ENCODE measurements around the gene IQCN.

The IQCN gene, protein sequence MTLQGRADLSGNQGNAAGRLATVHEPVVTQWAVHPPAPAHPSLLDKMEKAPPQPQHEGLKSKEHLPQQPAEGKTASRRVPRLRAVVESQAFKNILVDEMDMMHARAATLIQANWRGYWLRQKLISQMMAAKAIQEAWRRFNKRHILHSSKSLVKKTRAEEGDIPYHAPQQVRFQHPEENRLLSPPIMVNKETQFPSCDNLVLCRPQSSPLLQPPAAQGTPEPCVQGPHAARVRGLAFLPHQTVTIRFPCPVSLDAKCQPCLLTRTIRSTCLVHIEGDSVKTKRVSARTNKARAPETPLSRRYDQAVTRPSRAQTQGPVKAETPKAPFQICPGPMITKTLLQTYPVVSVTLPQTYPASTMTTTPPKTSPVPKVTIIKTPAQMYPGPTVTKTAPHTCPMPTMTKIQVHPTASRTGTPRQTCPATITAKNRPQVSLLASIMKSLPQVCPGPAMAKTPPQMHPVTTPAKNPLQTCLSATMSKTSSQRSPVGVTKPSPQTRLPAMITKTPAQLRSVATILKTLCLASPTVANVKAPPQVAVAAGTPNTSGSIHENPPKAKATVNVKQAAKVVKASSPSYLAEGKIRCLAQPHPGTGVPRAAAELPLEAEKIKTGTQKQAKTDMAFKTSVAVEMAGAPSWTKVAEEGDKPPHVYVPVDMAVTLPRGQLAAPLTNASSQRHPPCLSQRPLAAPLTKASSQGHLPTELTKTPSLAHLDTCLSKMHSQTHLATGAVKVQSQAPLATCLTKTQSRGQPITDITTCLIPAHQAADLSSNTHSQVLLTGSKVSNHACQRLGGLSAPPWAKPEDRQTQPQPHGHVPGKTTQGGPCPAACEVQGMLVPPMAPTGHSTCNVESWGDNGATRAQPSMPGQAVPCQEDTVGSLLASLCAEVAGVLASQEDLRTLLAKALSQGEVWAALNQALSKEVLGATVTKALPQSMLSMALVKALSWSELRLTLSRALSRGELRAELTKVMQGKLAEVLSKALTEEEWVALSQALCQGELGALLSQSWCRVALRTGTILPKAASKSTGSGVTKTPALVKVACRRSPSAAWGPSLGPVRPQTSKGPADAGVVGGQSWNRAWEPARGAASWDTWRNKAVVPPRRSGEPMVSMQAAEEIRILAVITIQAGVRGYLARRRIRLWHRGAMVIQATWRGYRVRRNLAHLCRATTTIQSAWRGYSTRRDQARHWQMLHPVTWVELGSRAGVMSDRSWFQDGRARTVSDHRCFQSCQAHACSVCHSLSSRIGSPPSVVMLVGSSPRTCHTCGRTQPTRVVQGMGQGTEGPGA (N-terminal part only)

DNA sequence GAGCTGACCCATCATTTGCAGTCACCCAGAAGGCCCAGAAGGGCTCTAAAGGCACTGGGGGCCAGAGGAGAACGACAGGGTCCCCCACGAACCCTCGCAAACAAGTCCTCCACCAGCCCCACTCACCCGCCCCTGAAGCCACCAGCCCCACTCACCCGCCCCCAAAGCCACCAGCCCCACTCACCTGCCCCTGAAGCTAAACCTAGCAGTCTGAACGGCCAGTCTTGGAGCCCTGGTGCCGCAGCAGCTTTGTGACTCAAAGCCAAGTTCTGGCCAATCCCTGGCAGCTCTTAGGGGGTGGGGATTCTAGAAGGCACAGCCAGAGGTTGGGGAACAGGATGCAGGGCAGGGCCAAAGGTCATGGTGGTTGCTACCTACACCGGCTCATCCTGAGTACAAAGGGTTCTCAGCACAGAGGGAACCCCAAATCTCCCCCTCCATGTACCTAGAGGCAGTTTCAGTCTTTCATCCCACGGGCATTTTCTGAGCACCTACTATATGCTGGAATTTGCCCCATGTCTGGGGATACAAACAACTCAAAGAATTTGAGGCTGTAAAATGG, at the start of gene IQCN:
TSS of gene IQCN (minus strand) at position 234 of the 562 bp plus-strand sequence. CDS start 4,974 bp downstream, outside the sequence.
- no peak for DNase-seq

DNA sequence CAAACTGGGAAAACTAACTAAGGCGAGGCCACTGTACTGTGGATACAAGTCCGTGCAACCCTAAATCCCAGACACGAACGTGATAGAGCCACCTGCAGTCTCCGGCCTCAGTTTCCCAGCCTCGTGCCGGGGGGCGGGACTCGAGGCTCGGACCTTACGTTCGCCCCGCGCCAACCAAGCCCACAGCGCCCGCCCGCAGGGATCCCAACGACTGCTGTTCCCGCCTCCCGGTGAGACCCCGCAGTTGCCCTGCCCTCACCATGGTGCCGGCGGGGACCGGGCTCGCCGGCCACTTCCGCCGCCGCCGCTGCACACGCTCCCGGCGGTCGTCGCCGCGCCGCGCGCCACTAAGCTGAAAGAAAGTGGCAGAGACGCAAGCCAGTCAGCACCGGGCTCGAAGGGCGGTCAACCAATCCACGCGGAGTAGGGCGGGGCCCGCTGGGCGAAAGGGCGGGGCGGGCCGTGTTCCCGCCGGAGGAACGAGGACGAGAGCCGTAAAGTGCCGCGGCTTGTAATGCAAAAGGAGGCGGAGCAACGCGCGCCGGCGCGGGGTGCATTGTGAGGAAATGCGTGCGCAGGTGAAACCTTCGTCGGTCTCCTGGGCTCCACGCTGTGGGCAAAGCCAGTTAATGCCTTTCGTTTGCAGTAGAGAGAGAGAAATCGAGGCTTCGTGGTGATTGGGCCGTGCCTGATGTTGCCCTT, 48.7 kb upstream of the IQCN start, which contains the start of gene LSM4:
TSS of gene LSM4 (minus strand) at position 318 of the 702 bp plus-strand sequence. CDS start at position 262, 56 bp downstream.
- peak; percentile 99 for DNase-seq

DNA sequence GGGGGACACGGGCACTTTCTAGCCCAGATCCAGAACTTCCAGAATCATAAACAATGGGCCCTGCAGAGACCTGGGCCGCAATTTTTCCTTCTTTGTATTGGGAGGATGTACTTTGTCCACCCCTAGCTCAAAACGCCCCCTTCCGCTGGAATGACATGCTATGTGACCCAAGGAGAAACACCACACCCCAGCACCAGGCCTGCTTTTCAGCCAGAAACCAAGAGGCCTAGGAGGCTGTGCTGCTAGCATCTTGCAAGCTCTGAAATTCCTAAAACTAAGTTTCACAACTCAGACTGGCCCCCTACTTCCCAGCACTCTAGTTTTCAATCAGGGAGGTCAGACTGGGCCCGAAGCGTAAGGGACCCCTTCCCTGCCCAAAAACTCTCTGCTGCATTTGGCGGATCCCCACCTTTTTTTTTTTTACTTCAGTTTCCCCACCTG, 48.1 kb upstream of the IQCN start:
- DNase-seq: peak; percentile 54

DNA sequence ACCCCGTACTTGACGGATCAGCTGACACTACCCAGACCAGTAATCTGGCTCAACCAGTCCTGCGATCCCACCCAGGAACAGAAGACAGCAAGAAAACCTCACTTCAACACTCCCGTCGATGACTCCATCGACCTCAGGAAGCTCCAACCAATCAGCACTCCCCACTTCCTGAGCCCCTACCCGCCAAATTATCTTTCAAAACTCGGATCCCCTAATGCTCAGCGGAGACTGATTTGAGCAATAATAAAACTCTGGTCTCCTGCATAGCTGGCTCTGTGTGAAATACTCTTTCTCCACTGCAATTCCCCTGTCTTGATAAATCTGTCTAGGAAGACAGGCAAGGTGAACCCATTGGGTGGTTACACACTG, 47.5 kb upstream of the IQCN start:
- no peak for DNase-seq

DNA sequence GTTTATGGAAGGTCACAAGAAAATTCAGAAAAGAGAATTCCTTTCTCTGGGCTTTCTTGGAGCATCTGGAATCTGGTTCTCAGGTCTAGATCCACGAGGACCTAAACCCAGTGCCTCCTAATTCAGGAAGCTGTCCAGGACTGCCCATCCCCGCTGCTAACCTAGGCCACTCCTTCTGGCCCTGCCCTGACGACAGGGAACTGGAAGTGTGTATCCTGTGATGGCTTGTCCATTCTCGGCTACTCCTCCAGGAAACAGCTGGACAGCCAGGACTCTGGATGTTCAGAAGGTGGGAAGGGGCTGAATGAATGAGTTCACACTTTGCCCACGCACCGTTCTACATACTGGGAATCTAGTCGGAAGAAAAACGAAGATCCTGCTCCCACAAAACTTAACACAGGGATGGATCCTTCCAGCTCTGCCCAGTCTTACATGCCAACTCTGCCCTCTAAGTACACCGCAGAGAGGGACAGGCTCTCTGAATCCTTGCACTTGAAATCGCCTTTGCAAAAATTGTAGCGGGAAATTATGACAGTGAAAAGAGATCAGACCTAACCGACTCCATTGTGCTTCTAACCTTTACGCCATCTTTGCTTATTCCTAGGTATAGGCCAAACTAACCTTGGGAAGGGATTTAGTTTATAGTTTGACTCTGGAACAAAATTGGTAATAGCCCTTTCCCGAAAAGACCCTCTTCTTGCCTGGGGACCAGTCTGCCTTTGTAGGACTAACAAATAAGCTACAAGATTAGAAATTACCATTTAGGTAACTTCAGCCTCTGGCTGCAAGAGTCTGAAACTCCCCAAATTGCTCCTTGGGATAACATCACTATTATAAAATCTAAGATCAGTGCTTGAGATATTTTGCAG, 46.8 kb upstream of the IQCN start:
- no peak for DNase-seq

DNA sequence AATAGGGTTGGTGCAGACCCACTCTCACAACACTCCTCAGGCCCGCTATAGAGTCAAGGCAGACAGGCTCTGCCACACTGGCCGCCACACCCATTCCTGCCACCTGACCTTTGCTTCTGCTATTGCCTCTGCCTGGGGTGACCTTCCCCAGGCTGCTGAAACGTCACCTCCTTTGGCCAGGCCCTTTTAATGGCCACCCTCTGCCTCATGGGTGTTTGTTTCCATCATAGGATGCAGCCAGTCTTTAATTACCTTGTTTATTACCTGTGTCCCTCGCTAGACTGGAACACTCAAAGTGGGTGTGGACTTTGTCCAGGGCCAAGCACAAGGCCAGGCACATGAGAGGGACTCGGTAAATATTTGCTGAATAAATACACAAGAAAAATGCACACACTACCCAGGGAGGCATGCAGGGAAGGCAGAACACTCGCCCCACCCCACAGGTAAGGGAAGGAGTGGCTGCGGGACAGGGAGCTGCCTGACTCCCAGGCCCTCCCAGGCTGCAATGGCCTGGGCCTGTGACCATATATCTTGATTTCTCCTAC, 45.4 kb upstream of the IQCN start:
- DNase-seq: no peak

DNA sequence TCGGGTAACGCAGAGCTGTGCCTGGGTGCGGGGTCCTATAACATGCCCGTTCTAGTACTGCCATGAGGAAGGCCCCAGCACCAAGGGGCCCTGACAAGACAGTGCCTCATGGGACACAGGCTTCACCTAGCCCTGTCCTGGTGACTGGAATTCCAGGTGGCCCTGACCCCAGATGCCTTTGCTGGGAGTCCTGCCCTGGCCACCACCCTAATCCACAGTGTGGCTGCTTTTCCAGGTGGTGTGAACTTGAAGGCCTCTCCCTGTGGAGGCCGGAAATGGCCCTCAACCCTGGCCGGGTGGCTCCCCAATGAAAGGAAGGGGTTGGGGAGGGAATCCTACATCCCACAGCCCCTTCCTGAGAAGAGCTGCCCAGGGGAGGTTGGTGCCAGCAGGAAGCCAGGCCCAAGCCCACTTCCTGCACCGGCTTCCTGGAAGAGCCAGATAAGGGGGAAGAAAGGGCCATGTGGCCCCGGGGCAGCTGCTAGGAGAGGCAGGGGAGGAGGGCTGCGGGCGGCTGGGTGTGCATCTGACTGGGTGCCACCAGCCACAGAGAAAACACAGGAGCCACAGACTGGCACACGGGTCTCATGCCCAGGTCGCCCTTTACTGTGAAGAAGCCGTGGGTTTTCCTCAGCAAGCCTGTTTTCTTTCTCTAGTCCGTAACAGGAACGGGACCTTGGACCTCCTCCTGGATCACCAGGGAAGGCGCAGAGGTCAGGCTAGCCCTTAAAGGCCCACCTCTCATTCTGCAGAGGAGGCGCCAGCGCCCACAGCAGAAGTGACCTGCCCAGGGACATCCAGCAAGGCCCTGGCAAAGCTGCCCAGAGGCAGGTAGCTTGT, 43.9 kb upstream of the IQCN start:
- DNase-seq: peak; percentile 47

DNA sequence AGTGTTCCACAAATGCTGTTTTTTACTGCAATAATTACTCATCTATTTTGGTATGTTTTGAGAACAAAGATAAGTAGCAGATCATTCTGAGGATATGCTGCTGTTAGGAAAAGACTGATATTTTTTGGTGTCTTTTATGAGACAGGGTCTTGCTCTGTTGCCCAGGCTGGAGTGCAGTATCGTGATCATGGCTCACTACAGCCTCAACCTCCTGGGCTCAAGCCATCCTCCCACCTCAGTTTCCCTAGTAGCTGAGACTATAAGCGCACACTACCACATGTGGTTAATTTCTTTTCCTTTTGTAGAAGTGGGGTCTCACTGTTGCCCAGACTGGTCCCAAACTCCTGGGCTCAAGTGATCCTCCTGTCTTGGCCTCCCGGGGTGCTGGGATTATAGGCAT, 39.1 kb upstream of the IQCN start:
- no peak for DNase-seq

DNA sequence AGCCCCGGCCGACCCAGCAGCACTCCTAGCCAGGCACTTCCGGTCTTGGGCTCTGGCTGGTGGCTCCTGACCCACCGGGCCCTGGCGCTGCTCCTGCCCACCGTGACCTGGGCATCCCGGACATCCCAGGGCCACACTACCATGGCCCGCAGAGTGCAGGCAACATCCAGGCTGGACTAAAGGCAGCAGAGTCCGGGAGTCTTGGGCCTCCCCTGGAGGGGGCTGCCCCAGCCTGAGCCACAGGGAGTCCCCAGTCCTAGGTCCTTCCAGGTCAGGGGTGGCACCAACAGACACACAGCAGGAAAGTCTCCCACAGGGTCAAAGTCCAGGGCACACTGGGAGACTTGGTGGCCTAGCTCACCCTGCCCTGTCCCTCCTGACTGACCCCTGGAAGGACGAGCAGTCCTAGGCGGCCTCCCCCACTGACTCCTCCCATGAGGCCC, 37.9 kb upstream of the IQCN start:
- DNase-seq: no peak

DNA sequence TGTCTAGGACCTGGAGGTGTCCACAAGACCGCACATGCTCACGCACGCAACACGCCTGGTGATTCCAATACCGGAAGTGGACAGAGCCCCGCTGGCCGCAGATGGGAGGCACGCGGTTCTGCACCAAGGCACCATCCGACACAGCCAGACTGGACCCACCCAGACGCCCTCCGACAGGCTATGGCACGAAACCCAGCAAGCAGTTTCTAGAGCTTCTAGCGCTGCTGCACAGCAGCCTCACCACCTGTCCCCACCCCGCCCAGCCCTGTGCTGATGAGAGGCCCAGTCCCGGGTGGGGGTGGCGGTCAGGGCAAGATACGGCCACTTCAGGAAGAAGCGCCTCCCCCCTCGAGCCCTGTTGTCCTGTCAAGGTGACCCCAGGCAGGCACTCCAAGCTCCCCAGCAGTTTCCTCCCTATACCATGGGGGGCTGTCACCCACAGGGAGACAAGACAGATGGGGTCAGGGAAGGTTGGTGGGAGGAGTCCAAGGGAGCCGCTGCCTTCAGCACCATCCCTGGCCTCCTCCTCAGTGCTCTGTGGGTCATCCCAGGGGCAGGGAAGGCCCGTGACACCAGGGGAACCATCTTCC, 37.3 kb upstream of the IQCN start:
- no peak for DNase-seq

DNA sequence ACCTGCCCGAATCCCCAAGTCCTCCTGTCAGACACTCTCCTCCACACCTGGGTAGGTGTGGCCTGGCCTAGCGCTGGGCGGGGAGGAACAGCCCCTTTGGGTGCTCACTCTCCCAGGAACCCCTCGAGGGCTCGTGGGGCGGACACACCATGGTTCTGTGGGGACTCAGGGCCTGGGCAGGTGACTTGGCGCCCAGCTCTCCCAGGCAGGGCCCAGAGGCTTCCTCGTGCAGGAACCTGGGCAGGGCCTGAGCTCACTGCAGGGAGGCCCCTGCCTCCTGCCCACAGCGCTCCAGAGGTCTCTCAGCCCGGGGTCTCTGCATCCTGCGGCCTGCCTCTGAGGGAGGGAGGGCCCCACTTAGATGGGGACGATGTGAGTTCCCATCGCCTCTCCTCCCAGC, 36.7 kb upstream of the IQCN start:
- no peak for DNase-seq

DNA sequence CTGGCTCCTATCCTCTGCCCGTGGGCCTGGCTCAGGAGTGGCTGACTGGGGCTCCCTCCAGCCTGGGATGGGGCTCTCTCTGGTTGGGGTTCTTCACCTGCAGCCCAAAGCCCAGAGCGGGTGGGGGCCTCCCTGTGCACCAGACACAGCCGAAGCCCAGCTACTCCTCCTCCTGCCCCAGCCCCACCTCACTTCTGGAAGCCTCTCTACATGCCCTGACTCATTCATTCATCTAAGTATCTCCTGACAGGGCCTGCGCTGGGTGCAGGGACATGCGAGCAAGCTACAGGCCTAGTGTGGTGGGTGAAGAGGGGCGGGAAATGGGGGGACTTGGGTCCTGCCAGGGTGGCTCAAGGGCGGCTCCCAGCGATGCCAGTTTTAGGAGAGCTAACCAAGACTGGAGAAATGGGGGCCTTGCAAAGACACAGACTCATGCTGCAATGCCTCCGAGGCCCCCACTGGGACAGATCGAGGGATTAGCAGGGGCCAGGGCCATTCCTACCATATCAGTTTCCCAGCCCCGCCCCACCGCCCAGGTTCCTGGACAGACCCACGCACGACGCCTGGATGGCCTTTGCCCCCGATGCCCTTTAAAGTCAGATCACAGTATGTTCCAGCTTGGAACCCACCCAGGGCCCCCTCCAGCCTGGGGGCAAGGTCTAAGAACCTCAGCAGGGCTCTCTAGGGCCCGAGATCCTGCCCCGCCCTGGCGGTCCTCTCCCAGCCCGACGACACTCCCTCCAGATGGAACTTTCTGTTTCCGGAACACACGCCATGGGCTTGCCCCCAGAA, 36.1 kb upstream of the IQCN start:
- DNase-seq: no peak

DNA sequence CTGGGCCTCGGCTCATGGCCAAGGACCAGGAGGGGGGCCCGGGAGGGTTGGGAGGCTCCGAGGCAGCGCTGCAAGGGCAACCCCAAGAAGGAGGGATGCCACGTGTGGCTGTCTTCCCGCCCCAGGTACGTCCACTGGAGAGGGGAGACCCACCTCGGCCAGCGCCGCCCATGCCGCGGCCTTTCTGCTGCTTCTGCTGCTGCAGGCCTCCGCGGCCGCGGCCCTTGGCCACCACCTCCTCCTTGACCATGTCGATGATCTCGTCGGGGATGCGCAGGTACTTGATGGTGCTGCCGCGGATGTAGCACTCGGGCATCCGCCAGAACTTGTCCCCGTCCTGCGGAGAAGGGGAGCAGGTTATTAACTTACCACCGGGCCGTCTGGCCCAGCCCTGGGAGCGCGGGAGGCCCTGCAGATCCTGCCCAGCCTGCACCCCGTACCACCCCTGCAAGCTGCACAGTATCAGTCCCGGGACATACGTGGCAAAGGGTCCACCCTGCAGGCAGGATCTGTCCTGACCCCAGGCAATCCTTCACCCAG, 35.3 kb upstream of the IQCN start:
- no peak for DNase-seq

DNA sequence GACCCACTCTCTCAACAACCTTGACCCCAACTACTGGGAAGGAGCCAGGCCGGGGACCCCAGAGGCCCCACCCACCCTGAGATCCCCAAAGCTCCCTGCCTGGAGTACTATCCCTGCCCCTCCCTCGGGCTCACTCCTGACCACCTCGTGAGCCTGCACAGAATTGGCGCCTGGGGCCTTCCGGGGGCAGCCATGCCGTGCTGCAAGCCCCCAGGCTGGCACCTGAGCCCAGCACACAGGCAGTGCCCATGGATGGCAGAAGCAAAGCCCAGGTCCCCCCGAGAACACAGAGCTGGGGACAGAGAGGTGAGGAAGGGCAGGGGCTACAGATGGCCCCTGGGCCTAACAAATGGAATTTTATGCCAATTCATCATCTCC, 34.7 kb upstream of the IQCN start:
- DNase-seq: no peak

DNA sequence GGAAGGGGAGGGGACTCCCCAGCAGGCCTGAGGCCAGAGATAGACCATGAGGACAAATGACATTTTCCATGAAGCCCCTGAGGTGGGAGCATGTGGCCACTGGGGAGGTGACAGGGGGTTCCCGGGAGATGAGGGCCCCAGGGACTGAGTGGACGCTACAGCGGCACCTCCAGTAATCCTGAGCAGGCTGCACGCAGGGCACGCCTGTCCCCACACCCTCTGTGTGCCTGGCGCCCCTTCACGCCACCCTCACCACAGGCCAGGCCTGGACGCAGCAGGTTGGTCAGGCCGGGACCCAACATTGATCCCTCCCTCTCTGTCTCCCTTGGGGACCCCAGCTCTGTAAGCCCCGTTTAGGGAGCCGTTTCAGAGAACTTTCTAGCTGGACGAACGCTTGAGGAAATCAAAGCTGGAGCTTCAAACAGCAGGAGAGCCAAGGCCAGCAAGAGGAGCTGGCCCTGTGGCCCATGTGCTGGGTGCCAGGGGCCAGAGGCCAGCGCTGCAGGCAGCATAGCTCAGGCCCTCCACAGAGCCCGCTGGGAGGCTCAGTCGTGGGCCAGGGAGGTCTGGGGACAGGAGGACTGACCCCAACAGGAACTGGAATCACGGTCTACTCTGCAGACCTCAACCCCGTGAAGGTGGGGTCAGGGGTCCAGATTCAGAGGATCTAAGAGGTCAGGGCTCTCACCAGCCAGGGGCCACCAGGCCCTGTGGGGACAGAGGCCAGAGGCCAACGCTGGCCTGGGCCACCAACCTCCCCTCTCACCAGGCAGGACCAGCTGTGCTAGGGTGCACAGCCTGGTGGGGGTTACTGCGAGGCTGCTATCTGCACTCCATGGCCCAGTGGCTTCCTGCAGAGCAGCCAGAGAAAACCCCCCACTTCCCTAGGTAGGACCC, 34.0 kb upstream of the IQCN start:
- no peak for DNase-seq

DNA sequence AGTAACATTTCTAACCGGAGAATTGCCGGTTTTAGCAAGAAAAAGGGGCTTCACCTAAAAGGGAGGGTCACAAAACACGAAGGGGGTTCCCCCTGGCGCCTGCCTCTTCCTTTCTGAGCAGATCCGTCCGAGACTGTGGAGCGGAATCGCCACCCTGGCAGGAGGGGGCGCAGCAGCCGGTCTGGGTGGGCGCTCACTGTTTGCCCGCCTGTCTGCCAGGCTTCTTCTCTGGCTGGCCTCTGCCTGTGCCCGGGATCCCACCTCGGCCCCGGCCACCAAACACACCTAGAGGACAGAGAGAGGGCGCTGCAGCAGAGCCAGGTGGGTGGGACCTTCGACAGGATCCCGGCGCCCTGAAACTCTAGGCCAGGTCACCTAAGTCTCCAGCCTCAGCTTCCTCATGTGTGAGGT, 33.0 kb upstream of the IQCN start:
- DNase-seq: no peak

DNA sequence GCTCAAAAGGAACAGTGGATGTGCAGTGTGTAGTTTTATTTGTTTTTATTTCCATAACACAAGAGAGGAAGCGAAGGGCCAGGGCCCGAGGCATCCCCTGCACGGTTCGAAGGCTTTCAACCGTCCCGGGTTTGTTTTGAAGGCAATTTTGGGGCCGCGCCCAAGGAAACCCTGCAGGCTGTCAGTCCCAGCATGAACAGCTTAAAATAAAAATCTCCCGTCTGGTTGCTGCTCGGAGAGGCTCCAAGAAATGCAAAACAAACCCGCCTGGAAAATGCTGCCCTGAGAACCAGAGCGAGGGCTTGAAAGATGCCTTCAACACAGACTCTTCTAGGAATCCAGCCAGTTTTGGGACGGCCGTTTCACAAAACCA, 32.6 kb upstream of the IQCN start:
- DNase-seq: no peak

Data from activated CD4-positive, CD25-positive, alpha-beta regulatory T cell treated with anti-CD3 and anti-CD28 coated beads, Interleukin-2, amount 50 U/mL, for 72 hours (primary cell).